HG03108 (cell line): ENCODE results near the gene CREBL2.

Experiments used
- ATAC-seq: cut with Tn5 transposase; IDR thresholded peaks from one replicate; pipeline ENCODE4 v1.9.1; 2021; ENCODE audit warnings: moderate library complexity; ENCODE audit not compliant: unreplicated experiment

CREBL2 gene

GRCh38 chr12:12671850-12672660 is 60.4 kb downstream of the CREBL2 start:
- ATAC-seq: no peak

- ATAC-seq: peak; percentile 71
Observed at GRCh38 chr12:12673296-12673695, 61.6 kb downstream of the CREBL2 start.

GRCh38 chr12:12676605-12677004 is 64.9 kb downstream of the CREBL2 start:
- ATAC-seq: no peak

- no peak for ATAC-seq
Observed at GRCh38 chr12:12681061-12681765, 69.5 kb downstream of the CREBL2 start.

GRCh38 chr12:12682284-12682683 is 70.6 kb downstream of the CREBL2 start:
- no peak for ATAC-seq

GRCh38 chr12:12683136-12683697 is 71.5 kb downstream of the CREBL2 start:
- no peak for ATAC-seq

- ATAC-seq: no peak
Observed at GRCh38 chr12:12683725-12684124, 72.0 kb downstream of the CREBL2 start.

- ATAC-seq: no peak
Observed at GRCh38 chr12:12684375-12685106, 72.9 kb downstream of the CREBL2 start.

- ATAC-seq: no peak
Observed at GRCh38 chr12:12685305-12685704, 73.6 kb downstream of the CREBL2 start.

- ATAC-seq: no peak
Observed at GRCh38 chr12:12686472-12686871, 74.8 kb downstream of the CREBL2 start.

- ATAC-seq: no peak
Observed at GRCh38 chr12:12686925-12687324, 75.2 kb downstream of the CREBL2 start.

- ATAC-seq: no peak
Observed at GRCh38 chr12:12689647-12690300, 78.1 kb downstream of the CREBL2 start.

- ATAC-seq: no peak
Observed at GRCh38 chr12:12691549-12691948, 79.9 kb downstream of the CREBL2 start.

GRCh38 chr12:12693111-12693671 is 81.5 kb downstream of the CREBL2 start:
- ATAC-seq: no peak
